Stomach (tissue), 4 donors: ENCODE results near the gene SLC5A11.

ENCODE experiments used
- EP300 ChIP-seq: sonication (generic); formaldehyde crosslinking; IDR thresholded peaks from one replicate; pipeline ENCODE4 v1.6.1; 2017; ENCODE audit warnings: antibody characterized with exemption
- POLR2A ChIP-seq, 4 donors: fragments of 450-650 bp; IDR thresholded peaks; one replicate each; pipeline ENCODE4 v1.6.1; 2016; ENCODE audit warnings: antibody characterized with exemption in 4 of 4, control low read depth in 2 of 4, mild to moderate bottlenecking in 1 of 4, moderate library complexity in 1 of 4
- TF ChIP-seq, protein P1 (sequence below), 7 experiments: fragments of 450-650 bp in 4 of 7; fragments of 200-600 bp in 3 of 7; sonication (generic) in 3 of 7; IDR thresholded peaks; one replicate each; pipeline ENCODE4 v1.5.1; 2016 to 2019; ENCODE audit warnings: antibody characterized with exemption in 7 of 7, control low read depth in 2 of 7, mild to moderate bottlenecking in 1 of 7

DNA sequence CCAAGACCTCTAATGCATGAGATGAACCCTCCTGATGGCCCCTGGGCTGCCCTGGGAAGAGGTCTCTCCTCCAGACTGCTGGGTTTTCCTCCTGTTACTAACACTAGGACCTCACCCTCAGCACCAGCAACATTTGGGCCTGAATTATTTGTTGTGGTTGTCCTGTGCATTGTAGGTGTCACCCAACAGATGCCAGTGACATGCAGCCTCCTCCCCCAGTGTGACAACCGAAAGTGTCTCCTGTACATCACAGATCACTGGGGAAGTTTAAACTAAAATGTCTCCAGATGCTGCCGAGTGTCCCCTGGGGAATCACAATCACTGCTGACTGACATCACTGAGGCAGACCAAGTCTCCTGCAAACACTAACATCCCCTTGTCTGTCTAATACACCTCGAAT, 74.8 kb downstream of the SLC5A11 start:
- TF ChIP-seq, protein P1, sequence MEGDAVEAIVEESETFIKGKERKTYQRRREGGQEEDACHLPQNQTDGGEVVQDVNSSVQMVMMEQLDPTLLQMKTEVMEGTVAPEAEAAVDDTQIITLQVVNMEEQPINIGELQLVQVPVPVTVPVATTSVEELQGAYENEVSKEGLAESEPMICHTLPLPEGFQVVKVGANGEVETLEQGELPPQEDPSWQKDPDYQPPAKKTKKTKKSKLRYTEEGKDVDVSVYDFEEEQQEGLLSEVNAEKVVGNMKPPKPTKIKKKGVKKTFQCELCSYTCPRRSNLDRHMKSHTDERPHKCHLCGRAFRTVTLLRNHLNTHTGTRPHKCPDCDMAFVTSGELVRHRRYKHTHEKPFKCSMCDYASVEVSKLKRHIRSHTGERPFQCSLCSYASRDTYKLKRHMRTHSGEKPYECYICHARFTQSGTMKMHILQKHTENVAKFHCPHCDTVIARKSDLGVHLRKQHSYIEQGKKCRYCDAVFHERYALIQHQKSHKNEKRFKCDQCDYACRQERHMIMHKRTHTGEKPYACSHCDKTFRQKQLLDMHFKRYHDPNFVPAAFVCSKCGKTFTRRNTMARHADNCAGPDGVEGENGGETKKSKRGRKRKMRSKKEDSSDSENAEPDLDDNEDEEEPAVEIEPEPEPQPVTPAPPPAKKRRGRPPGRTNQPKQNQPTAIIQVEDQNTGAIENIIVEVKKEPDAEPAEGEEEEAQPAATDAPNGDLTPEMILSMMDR (IDR thresholded peaks at IDR 0.05) = no peak
- no peak for TF ChIP-seq POLR2A (IDR thresholded peaks at IDR 0.05)
- no peak for TF ChIP-seq EP300
